Nephron progenitor cell (in vitro differentiated cells): ENCODE data around the gene GUCY1A2.

ENCODE experiments used
- DNase-seq: peaks from one replicate; pipeline ENCODE4 v3.0.0; 2021
- H3K27ac Mint-ChIP-seq: 2 replicates; pipeline ENCODE4 v1.8.0; 2021; ENCODE audit warnings: mild to moderate bottlenecking, moderate library complexity, mixed read lengths
- H3K27me3 Mint-ChIP-seq: 2 replicates; pipeline ENCODE4 v1.8.0; 2021; ENCODE audit warnings: mild to moderate bottlenecking, low read depth, mixed read lengths; ENCODE audit not compliant: poor library complexity
- H3K36me3 Mint-ChIP-seq: 2 replicates; pipeline ENCODE4 v1.8.0; 2021; ENCODE audit warnings: low read depth, mixed read lengths
- H3K4me1 Mint-ChIP-seq: 2 replicates; pipeline ENCODE4 v1.8.0; 2021; ENCODE audit warnings: mixed read lengths
- H3K4me3 Mint-ChIP-seq: 2 replicates; pipeline ENCODE4 v1.8.0; 2021; ENCODE audit warnings: mild to moderate bottlenecking, moderate library complexity, mixed read lengths
- H3K9me3 Mint-ChIP-seq: 2 replicates; pipeline ENCODE4 v1.8.0; 2021; ENCODE audit warnings: mild to moderate bottlenecking, moderate library complexity, mixed read lengths
- TF ChIP-seq, protein P1 (sequence below): fragments of 200-600 bp; sonication (generic); IDR thresholded peaks from 2 replicates; pipeline ENCODE4 v1.5.0; 2021; ENCODE audit warnings: antibody characterized with exemption

GUCY1A2 gene

DNA sequence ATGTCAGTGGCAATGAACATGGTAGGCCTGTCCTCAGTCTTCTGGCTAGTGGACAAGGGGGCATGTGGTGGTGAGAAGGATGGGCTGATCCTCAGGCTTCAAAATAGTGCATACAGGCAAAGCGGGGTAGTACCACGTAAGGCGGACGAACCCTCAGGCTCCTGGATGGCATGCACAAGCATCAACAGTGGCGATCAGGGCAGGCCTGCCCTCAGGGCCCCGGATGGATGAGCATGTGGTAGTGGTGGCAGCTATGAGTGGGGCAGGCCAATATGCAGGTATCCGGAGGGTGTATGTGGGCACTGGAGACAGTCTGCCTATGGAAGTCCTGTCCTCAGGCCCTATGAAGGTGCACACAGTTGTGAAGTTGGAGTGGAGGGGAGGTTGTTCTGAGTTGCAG, 163.8 kb downstream of the GUCY1A2 start:
- Mint-ChIP-seq H3K9me3 (peaks cover 13% of the 10 kb centered on the region), H3K4me1 (no peaks in the 10 kb centered on the region), H3K27me3 (peaks cover 3% of the 10 kb centered on the region), H3K4me3 (no peak overlapping the region), H3K36me3 (no peaks in the 10 kb centered on the region), H3K27ac (no peak overlapping the region)
- TF ChIP-seq, protein P1, sequence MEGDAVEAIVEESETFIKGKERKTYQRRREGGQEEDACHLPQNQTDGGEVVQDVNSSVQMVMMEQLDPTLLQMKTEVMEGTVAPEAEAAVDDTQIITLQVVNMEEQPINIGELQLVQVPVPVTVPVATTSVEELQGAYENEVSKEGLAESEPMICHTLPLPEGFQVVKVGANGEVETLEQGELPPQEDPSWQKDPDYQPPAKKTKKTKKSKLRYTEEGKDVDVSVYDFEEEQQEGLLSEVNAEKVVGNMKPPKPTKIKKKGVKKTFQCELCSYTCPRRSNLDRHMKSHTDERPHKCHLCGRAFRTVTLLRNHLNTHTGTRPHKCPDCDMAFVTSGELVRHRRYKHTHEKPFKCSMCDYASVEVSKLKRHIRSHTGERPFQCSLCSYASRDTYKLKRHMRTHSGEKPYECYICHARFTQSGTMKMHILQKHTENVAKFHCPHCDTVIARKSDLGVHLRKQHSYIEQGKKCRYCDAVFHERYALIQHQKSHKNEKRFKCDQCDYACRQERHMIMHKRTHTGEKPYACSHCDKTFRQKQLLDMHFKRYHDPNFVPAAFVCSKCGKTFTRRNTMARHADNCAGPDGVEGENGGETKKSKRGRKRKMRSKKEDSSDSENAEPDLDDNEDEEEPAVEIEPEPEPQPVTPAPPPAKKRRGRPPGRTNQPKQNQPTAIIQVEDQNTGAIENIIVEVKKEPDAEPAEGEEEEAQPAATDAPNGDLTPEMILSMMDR = no peak
- DNase-seq = no peak

DNA sequence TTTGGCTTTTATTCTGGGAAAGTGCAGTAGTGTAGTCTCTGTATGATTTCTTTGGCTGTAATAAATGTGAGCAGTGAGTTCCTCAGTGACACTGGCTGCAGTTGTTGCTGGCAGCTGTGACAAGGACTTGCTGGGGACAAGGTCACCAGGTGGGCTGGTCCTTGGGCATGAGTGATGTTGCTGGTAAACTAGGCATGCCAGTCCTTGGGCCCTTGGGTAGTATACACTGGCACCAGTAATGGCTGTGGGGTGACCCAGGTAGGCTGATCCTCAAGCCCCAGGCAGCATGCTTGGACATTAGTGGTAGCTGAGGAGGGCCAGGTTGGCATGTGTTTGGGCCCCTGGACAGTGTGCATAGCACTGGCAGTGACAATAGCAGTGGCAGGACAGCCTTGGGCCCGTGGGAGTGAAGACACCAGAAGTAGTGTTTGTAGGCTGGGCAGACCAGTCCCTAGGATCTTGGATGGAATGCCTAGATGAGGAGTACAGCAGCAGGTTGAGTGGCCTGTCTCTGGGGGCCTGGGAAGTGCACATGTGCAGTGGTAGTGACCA, 164.3 kb downstream of the GUCY1A2 start:
- Mint-ChIP-seq H3K27ac (no peak overlapping the region), H3K36me3 (no peaks in the 10 kb centered on the region), H3K27me3 (peaks cover 3% of the 10 kb centered on the region), H3K4me1 (no peaks in the 10 kb centered on the region), H3K9me3 (peaks cover 13% of the 10 kb centered on the region), H3K4me3 (no peak overlapping the region)
- DNase-seq = no peak
- TF ChIP-seq, protein P1 = no peak

DNA sequence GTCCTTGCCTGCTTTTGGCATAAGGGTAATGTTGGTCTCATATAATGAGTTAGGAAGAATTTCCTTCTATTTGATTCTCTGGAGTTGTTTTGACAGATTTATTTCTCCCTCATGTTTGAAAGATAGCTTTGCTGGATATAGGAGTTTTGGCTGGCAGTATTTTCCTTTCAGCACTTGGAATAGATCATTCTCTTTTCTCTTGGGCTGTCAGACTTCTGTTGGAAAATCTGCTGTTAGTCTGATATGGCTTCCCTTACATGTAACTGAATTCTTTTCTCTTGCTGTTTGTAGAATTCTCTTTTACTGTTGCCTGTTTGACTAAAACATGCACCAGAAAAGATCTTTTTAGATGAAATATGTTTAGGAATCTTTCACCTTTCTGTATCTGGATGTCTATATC, 165.5 kb downstream of the GUCY1A2 start:
- no peaks in the 10 kb centered on the region for H3K4me1 Mint-ChIP-seq
- no peaks in the 10 kb centered on the region for H3K36me3 Mint-ChIP-seq
- H3K4me3 Mint-ChIP-seq = no peak overlapping the region
- no peak for DNase-seq
- TF ChIP-seq, protein P1 = no peak
- H3K27me3 Mint-ChIP-seq = peaks cover 3% of the 10 kb centered on the region
- peaks cover 13% of the 10 kb centered on the region for H3K9me3 Mint-ChIP-seq
- H3K27ac Mint-ChIP-seq = no peak overlapping the region

DNA sequence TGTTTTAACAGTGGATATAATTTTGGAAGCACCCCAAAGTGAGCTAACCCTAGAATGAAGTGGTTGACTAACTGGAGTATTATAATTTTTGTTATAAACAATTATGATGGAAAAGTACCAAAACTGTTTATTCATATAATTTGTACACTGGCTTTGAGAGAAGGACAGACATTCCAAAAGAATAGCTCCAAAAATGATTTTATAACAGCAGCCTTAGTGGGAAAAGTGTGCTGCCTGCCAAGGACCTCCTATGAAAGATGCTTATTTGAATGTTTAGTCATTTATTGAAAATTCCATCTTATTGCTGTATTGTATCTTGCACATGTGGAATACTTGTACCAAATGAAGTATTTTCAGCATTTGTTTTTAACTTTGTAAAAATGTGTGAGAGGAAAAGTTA, 169.8 kb downstream of the GUCY1A2 start:
- Mint-ChIP-seq H3K27ac (no peak overlapping the region), H3K27me3 (no peaks in the 10 kb centered on the region)

DNA sequence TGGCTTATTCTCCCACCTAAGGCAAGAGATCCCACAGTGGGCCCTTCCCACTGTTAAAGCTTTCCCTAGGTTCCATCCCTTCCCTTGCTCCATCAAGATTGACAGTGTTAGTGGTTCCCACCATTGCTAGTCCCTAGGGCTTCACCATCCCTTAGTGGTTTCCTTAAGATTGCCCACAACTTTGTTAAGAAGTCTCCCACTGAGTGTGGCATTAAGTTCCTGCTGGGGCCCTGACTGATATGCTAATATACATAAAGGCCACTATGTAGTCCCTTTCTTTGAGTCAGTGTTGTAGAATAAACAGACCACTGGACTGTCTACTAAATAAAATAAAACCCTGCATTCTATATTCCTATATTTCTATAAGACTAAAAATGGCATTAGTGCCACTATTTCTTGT, 176.1 kb downstream of the GUCY1A2 start:
- H3K27ac Mint-ChIP-seq = no peak overlapping the region
- H3K4me1 Mint-ChIP-seq = no peaks in the 10 kb centered on the region
- TF ChIP-seq, protein P1 = no peak
- H3K36me3 Mint-ChIP-seq = no peaks in the 10 kb centered on the region
- peaks cover 4% of the 10 kb centered on the region for H3K27me3 Mint-ChIP-seq
- no peaks in the 10 kb centered on the region for H3K9me3 Mint-ChIP-seq
- no peak for DNase-seq
- no peak overlapping the region for H3K4me3 Mint-ChIP-seq

More for the DNA sequence above, 169.8 kb downstream of the GUCY1A2 start:
- TF ChIP-seq, protein P1 = no peak
- Mint-ChIP-seq H3K9me3 (peaks cover 13% of the 10 kb centered on the region), H3K4me3 (no peak overlapping the region), H3K36me3 (no peaks in the 10 kb centered on the region), H3K4me1 (no peaks in the 10 kb centered on the region)
- DNase-seq = no peak

DNA sequence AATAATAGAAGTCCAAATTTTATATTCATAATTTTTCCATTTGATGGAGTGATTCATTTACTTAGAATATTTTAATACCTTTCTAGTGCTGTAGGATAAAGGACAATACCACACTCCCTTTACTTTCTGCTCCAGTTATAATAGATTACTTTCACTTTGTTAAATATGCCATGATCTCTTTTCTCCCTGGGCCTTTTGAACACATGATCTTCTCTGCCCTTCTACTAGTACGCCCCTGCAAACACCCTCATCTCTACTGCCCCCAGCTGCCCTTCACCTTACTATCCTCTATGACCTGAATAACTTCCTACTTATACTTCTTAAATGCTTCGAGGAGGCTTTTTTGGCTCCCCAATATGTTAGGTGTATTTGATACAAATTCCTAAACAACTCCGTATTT, 177.3 kb downstream of the GUCY1A2 start:
- Mint-ChIP-seq H3K27me3 (peaks cover 4% of the 10 kb centered on the region), H3K27ac (no peak overlapping the region), H3K36me3 (no peaks in the 10 kb centered on the region), H3K4me3 (no peak overlapping the region), H3K9me3 (no peaks in the 10 kb centered on the region), H3K4me1 (no peaks in the 10 kb centered on the region)
- TF ChIP-seq, protein P1 = no peak
- no peak for DNase-seq
